ENCODE data around the gene CASK. TPM values are rescaled to one million over a fixed set of nuclear protein-coding genes. Genes with fewer than 3 reads are reported as not detected.

CASK gene
- total and polyA plus RNA-seq, 9 of the 15 experiments (the other 6 are each of a cell fraction or from before 2014, with no cell fraction given), result 1.3 to 7.4 (median 5.2) TPM

- TF ChIP-seq REST (IDR thresholded peaks at IDR 0.05; ENCODE audit: borderline replicate concordance) (no peak), REST (CRISPR knock-in tag; IDR thresholded peaks at IDR 0.05; ENCODE audit: low read depth) (no peak), PYGO2 (tag; IDR thresholded peaks at IDR 0.05) (no peak)
These were observed 95.5 kb downstream of the CASK start (continued) for GRCh38 chrX:41827886-41828285.

DNA sequence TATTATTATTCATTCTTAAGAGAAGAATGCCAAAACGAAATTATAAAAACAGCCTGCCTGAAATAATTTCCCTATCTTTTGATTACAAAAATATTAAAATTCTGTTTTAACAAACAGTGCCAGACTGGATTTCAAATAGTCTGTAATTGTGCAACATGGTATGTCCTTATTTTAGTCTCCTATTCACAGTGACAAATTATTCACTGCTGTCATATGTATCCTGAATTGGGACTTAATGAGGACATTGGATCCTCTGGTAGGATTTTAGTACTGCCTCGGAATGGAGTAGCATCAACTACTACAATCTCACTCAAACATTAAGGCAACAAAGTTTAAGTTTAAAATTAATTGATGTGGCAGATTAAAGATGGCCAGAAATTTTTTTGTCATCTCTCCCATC lies 97.6 kb downstream of the CASK start:
- BruUV-seq (replicated peaks), result no TSS peak
- no peak overlapping the region for H2AFZ ChIP-seq (ENCODE audit: low read depth, low read length)
- ChIA-PET CTCF (ENCODE audit: low intra/inter-chr PET ratio) (no interaction called here), POLR2A (no interaction called here)
- H3K9me1 ChIP-seq (ENCODE audit: control insufficient read depth, insufficient read depth, low read length), result no peaks in the 10 kb centered on the region
- intact Hi-C loops (cut with micrococcal nuclease), result no loop called here
- TF ChIP-seq CREBBP (IDR thresholded peaks at IDR 0.05; ENCODE audit: low read depth, low read length), result no peak
- TF ChIP-seq ZKSCAN3 (CRISPR knock-in tag; IDR thresholded peaks at IDR 0.05), result no peak
- TF ChIP-seq RFX5 (IDR thresholded peaks at IDR 0.05; ENCODE audit: low read depth, low read length), result no peak
- no peak for TF ChIP-seq TCF7 (IDR thresholded peaks at IDR 0.05; ENCODE audit: borderline replicate concordance)
- TF ChIP-seq DACH1 (IDR thresholded peaks at IDR 0.05; ENCODE audit: partially characterized antibody), result no peak
- TF ChIP-seq ZNF584 (CRISPR knock-in tag; IDR thresholded peaks at IDR 0.05; ENCODE audit: low read depth), result no peak
- no peak overlapping the region for H3K4me2 ChIP-seq (ENCODE audit: insufficient read depth, low read length)
- no peaks in the 10 kb centered on the region; a peak in 1 of 5 replicates for H3K4me1 ChIP-seq (replicated peaks in 1 of 2; ENCODE audit: control insufficient read depth in 2 of 2, insufficient read depth in 2 of 2, low read length in 2 of 2)
- H3K9ac ChIP-seq (ENCODE audit: insufficient read depth in 1 of 2, low read depth in 2 of 2, low read length in 2 of 2), result no peak overlapping the region
- ATAC-seq (no peak), FAIRE-seq (no peak), DNase-seq (ENCODE audit: extremely low read depth in 1 of 4, low spot score in 3 of 4) (no peak)
- H3K27ac ChIP-seq (ENCODE audit: extremely low read depth, low read depth, low read length), result no peak overlapping the region
- no peaks in the 10 kb centered on the region for H3K36me3 ChIP-seq (ENCODE audit: control insufficient read depth, insufficient read depth, low read length)
- in situ Hi-C loops (cut with MboI), result no loop called here
- no peaks in the 10 kb centered on the region for H3K9me3 ChIP-seq (replicated peaks; ENCODE audit: control insufficient read depth, insufficient read depth, low read depth, low read length)
- no peaks in the 10 kb centered on the region for H4K20me1 ChIP-seq (replicated peaks; ENCODE audit: control insufficient read depth, insufficient read depth, low read length)
- H3K27me3 ChIP-seq (ENCODE audit: control insufficient read depth in 2 of 2, insufficient read depth in 2 of 2, low read length in 2 of 2), result no peaks in the 10 kb centered on the region
- no peak overlapping the region for H3K4me3 ChIP-seq
- H3K79me2 ChIP-seq (ENCODE audit: control insufficient read depth, insufficient read depth, low read length), result no peaks in the 10 kb centered on the region
- WGBS (ENCODE audit: insufficient coverage, low coverage, missing lambda C conversion rate), result 0% methylated on average over 1 of the region's 2 CpGs
